H7 (cell line): ENCODE data around the gene GPR34. TPM values are rescaled to one million over a fixed set of nuclear protein-coding genes. Genes with fewer than 3 reads are reported as not detected.
"Not testable (repeated sequence)": the region's sequence is repeated elsewhere in the genome, so short reads cannot be mapped to it uniquely, and the experiment has no call there.

Source experiments
- DNase-seq: peaks from one replicate; pipeline ENCODE4 v3.0.0; 2012
- H3K27me3 ChIP-seq: 2 replicates; pipeline ENCODE4 v1.6.0; 2011; ENCODE audit warnings: mild to moderate bottlenecking, low read length; ENCODE audit not compliant: control insufficient read depth, insufficient read depth
- H3K36me3 ChIP-seq: replicated peaks from 2 replicates; pipeline ENCODE4 v1.5.1; 2011; ENCODE audit warnings: low read length; ENCODE audit not compliant: control insufficient read depth, insufficient read depth
- H3K4me3 ChIP-seq: 2 replicates; pipeline ENCODE4 v1.5.1; 2011; ENCODE audit warnings: low read depth, mild to moderate bottlenecking, control low read depth, low read length, moderate library complexity; ENCODE audit not compliant: insufficient read depth
- total RNA-seq: library from RNA; depleted of rRNA; stranded (reverse); fragments of >200 nt; shearing (Covaris generic); gene quantifications from 2 replicates; pipeline ENCODE4 v1.2.3, GENCODE V29; 2014; rRNA removed

Gene GPR34
- not detected in 2 replicates for total RNA-seq

DNA sequence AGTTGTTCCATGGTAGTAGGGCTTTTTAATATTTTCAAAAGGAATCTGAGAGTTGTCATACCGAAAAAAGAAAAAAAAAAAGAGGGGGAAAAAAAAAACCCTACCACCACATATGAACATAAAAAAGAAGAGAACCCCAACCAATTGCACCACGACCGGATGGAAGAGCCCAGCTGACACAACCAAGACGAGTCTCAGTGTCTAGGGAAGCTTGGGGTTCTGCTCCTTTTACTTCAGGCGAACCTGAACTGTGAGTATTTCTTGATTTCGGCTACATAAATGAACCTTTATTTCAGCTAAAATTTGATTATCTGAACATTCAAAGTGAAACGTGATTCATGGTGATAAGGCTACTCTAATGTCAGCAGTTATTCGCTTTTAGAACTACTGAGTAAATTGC lies at the start of gene GPR34:
GPR34 (plus strand) TSS at position 139 of the 400 bp plus-strand sequence. CDS start 6,661 bp downstream, outside the sequence.
- H3K4me3 ChIP-seq, result no peak within 1 kb of the TSS
- H3K36me3 ChIP-seq, result no peaks in the 10 kb centered on the region
- no peak for DNase-seq
- no peaks in the 10 kb centered on the region for H3K27me3 ChIP-seq

GRCh38 chrX:41646201-41646600 lies 42.6 kb upstream of the GPR34 start:
- not testable (repeated sequence) for H3K36me3 ChIP-seq, H3K27me3 ChIP-seq, H3K4me3 ChIP-seq, DNase-seq

- Histone ChIP-seq H3K4me3 (no peak overlapping the region), H3K27me3 (no peaks in the 10 kb centered on the region), H3K36me3 (peaks cover 2% of the 10 kb centered on the region; the same call in 1 of the 2 replicates)
- no peak for DNase-seq
These were observed 35.6 kb upstream of the GPR34 start for GRCh38 chrX:41653125-41653524.

GRCh38 chrX:41655101-41655500 lies 33.7 kb upstream of the GPR34 start:
- no peak for DNase-seq
- peaks cover 4% of the 10 kb centered on the region; the same call in 1 of the 2 replicates for H3K36me3 ChIP-seq
- H3K4me3 ChIP-seq, result no peak overlapping the region
- H3K27me3 ChIP-seq, result no peaks in the 10 kb centered on the region

GRCh38 chrX:41655631-41656030 lies 33.1 kb upstream of the GPR34 start:
- Histone ChIP-seq H3K4me3 (no peak overlapping the region), H3K36me3 (peaks cover 4% of the 10 kb centered on the region; the same call in 1 of the 2 replicates), H3K27me3 (no peaks in the 10 kb centered on the region)
- DNase-seq, result no peak

- no peak for DNase-seq
- no peaks in the 10 kb centered on the region for H3K27me3 ChIP-seq
- no peak overlapping the region for H3K4me3 ChIP-seq
- H3K36me3 ChIP-seq, result peaks cover 2% of the 10 kb centered on the region; the same call in 1 of the 2 replicates
These were observed 27.2 kb upstream of the GPR34 start for GRCh38 chrX:41661366-41662095.

DNA sequence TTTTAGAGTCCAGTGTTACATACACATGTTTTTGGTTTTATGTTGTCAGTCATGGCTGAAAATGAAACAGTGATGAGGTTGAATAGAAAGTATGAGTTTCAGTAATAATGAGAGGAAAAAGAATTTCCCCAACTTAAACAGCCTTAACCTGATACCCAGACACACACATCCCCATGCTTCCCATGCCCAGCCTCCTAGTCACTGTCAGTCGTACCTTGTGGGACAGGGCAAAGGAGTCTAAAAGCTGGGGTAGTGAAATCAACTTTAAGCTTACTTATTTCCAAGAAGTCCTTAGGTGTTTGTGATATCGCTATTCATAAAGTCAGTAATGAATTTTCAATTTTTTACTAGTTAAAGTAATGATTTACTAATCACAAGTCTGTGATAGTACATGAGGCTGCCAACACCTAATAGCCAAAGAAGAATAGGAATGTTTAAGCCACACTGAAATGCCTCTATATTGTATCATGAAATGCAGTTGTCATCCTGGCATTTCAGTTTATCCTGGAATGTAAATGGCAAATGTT lies 24.3 kb upstream of the GPR34 start:
- no peak overlapping the region for H3K4me3 ChIP-seq
- DNase-seq, result no peak
- no peaks in the 10 kb centered on the region for H3K27me3 ChIP-seq
- peaks cover 1% of the 10 kb centered on the region; the same call in 1 of the 2 replicates for H3K36me3 ChIP-seq

DNA sequence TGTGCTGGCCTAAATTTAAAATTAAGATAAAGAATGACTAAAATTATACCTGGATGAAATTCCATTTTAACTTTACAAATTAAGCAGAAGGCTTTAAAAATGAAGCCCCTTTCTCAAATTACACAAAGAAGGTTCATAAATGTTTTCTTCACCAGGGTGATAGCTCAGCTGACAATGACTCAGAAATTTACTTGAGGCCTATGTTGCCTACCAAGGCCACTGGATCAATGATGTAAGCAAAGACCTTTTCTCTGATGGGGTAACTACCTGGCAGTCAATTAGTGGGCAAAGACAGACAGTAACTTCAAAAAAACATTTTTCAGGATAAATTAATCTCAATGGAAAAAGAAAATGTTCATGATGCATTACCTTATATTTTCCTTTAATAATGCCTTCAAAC lies 23.9 kb upstream of the GPR34 start:
- no peak overlapping the region for H3K4me3 ChIP-seq
- peaks cover 1% of the 10 kb centered on the region; the same call in 1 of the 2 replicates for H3K36me3 ChIP-seq
- DNase-seq, result no peak
- H3K27me3 ChIP-seq, result no peaks in the 10 kb centered on the region

- H3K4me3 ChIP-seq, result no peak overlapping the region
- DNase-seq, result no peak
- H3K27me3 ChIP-seq, result no peaks in the 10 kb centered on the region
- peaks cover 1% of the 10 kb centered on the region; the same call in 1 of the 2 replicates for H3K36me3 ChIP-seq
These were observed 23.1 kb upstream of the GPR34 start for GRCh38 chrX:41665686-41666085.

DNA sequence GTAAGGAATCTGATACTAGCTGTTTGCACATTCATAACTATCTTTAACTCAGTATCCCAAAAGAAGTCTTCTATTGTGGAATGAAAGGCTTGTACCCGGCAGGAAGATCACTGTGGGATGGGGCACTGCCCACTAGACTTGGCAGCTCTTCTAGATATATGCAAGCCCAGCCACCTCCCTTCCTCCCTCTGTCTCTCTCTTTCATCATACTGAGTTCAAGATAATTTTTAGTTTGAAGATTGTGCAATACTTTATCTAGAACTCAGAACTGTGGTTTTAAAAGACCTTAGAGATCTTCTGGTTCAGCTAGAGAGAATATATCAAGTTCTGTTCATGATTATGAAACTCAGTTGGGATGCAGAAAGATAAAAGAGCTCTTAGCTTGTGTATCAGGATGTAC lies 22.5 kb upstream of the GPR34 start:
- no peak overlapping the region for H3K4me3 ChIP-seq
- H3K27me3 ChIP-seq, result no peaks in the 10 kb centered on the region
- H3K36me3 ChIP-seq, result peaks cover 1% of the 10 kb centered on the region; the same call in 1 of the 2 replicates
- no peak for DNase-seq

- Histone ChIP-seq H3K27me3 (no peaks in the 10 kb centered on the region), H3K4me3 (no peak overlapping the region), H3K36me3 (peaks cover 1% of the 10 kb centered on the region; the same call in 1 of the 2 replicates)
- no peak for DNase-seq
These were observed 21.1 kb upstream of the GPR34 start for GRCh38 chrX:41667631-41668030.

DNA sequence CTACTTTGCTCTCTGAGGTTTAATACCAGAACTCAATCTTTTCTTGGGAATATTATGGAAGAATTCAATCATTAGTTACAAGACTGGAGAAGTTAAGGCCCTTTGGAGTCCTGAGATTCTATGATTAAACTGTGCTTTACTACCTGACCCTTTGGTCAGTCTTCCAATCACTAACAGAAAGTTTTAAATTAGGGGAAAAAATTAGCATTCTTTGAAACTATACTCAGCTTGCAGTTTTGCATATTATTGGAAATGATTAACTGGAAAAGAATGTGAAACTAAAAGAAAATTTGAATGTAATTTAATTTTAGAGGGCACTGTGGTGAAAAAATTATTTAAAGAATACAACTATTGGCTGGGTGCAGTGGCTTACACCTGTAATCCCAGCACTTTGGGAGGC lies 18.7 kb upstream of the GPR34 start:
- DNase-seq, result no peak
- H3K36me3 ChIP-seq, result peaks cover 1% of the 10 kb centered on the region; the same call in 1 of the 2 replicates
- no peak overlapping the region for H3K4me3 ChIP-seq
- H3K27me3 ChIP-seq, result no peaks in the 10 kb centered on the region

- no peak for DNase-seq
- Histone ChIP-seq H3K36me3 (peaks cover 1% of the 10 kb centered on the region; the same call in 1 of the 2 replicates), H3K27me3 (no peaks in the 10 kb centered on the region), H3K4me3 (no peak overlapping the region)
These were observed 17.7 kb upstream of the GPR34 start for GRCh38 chrX:41671082-41671481.

DNA sequence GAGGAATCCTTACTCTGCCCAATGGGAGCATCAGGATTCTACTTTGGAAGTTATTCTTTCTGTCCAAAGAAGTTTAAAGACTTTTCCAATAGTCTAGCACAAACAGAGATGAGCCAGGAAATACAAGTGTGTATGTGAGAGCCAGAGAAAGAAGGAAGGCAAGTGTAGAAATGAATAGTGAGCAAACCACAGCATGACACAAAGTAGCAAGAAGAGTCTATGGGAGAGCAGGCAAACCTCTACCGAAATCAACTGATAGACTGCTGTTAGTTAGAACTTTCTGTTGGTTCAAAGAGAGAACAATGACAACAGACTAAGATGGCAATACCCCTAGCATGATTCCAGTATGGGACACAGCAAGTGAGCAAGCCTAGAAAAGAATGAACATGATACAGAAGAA lies 16.1 kb upstream of the GPR34 start:
- no peak overlapping the region for H3K4me3 ChIP-seq
- no peak for DNase-seq
- H3K27me3 ChIP-seq, result no peaks in the 10 kb centered on the region
- H3K36me3 ChIP-seq, result no peaks in the 10 kb centered on the region

DNA sequence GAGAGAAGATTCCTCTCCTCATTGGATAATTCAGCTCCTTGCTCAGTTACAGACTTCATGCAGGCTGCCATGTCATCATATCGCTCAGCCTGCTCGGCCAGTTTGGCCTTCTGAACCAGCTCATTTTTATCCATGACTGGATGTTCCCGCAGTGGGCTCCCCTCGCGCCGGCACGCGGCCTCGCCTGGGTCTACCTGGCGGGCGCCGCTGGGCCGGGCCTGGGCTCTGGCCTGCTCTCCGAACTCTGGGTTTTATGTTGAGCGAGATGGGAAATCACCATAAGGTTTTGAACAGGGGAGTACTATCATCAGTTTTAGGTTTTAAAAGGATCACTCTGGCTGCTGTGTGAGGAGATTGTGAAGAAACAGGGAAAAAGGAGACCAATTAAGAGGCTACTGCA lies 12.4 kb upstream of the GPR34 start:
- not testable (repeated sequence) for H3K27me3 ChIP-seq, DNase-seq, H3K36me3 ChIP-seq

More for the DNA sequence above, 12.4 kb upstream of the GPR34 start:
- not testable (repeated sequence) for H3K4me3 ChIP-seq
